GM18858 (cell line): Measurements from ENCODE around the gene QSOX2.

Experiments used
- ATAC-seq: cut with Tn5 transposase; IDR thresholded peaks from one replicate; pipeline ENCODE4 v1.9.1; 2021; ENCODE audit not compliant: unreplicated experiment

Gene QSOX2

DNA sequence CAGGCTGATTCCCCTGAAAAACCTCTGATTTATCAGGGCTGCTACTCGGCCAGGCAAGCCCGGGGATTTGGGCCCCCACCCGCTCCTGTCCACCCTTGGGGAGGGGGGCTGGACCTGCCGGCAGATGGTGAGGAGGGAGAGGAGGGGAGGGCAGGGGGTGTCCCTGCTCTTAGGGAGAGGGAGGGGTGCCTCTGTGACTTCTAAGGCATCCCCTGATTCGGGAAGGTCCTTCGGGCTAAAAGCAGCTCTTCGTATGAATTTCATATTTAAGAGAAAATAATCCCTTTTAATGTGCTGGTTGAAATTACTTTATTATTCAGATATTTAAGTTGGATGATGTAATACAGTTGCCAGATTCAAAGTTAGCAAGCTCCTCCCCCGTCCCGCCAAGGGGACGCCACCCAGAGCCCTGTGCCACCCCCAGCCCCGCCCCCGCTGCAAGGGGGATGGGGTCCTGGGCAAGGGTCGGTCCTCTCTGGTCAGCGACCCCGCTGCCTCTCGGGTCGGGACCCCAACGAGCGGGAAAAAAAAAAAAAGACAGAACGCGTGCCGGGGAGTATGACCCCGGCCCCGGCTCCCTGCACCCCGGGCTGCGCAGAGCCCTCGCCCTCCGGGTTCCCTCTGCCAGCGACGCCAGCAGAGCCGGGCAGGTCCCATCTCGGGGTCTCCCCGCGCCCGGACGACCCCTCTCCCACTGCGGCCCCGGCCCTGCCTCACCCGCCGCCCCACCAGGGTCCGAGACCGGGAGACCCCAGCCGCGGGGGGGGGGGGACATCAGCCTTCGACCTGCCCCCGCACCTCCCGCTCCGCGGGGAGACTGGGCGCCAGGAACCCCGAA lies 53.1 kb downstream of the QSOX2 start:
- no peak for ATAC-seq

GRCh38 chr9:136191960-136192286 lies 53.7 kb downstream of the QSOX2 start:
- no peak for ATAC-seq

DNA sequence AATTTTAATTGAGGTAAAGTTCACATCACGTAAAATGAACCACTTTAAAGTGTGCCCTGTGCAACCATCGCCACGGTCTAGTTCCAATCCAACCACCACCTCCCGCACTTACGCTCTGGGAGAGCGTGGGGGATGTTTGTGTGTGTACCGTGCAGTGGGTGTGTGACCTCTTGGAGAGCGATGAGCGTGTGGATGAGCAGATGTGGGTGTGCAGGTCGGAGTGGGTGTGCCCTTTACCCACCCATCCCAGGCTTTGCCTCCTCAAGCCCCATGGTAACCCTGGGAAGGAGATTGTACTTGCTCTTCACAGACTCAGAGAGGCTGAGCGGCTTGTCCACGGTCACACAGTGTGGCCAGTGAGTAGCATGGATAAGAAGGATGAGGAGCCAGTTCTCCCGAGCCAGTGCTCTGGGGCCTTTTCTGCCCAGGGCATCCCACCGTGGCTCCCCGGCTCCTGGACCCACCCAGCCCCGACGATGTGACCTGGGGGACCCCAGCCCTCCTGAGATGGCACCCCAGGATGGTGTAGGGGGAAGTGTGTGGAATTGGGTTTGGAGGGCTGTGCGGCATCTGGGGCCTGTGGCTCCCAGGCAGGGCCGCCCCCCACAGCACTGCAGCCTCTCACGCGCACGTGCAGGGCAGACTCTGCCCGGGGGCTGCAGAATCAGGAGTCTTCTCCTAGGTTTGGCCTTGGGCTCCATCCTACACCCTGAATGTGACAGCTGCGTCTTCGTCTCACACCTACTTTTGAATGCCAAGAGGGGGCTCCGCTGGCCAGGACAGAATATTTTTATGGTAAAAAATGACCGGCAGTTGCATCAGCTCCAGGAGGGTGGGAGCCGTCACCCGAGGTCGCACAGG lies 54.3 kb downstream of the QSOX2 start:
- no peak for ATAC-seq

- ATAC-seq = no peak
These were observed 55.0 kb downstream of the QSOX2 start for GRCh38 chr9:136190656-136191055.

DNA sequence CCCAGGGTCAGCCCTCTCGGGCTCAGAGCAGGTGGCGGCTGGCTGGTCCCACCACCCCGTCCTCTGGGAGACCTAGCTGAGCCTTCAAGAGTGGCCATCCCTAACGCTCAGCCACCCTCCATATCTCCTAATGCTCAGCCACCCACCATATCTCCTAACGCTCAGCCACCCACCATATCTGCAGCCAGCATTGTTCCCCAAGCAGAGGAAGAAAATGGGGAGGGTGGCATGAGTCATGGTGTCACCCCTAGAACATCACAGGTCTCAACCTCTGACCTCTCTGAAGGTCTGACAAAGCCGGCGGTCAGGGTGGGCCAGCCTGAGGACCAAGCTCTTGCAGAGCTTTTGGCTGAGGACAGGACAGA lies 55.4 kb downstream of the QSOX2 start:
- no peak for ATAC-seq

- ATAC-seq = no peak
These were observed 56.0 kb downstream of the QSOX2 start for GRCh38 chr9:136189394-136190236.

- no peak for ATAC-seq
These were observed 57.7 kb downstream of the QSOX2 start for GRCh38 chr9:136187683-136188586.

DNA sequence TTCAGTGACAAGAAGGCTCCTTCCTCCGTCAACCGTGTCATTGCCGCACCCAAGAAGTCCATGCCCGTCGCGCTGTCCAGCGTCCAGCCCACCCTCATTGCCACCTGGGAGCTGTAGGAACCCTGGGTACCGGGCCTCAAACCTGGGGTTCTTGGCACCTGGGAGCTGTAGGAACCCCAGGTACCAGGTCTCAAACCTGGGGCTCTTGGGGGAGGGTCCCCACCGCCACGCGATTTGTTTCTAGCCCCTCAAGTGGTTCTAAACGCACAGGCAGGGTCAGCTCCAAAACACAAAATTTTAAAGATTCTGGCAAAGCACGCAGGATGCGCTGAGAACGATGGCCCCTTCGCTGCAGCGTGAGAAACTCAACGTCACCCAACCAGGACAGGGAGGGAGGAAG lies 58.4 kb downstream of the QSOX2 start:
- no peak for ATAC-seq

- no peak for ATAC-seq
These were observed 59.2 kb downstream of the QSOX2 start for GRCh38 chr9:136186386-136186785.

GRCh38 chr9:136185596-136186366 lies 59.8 kb downstream of the QSOX2 start:
- no peak for ATAC-seq

- no peak for ATAC-seq
These were observed 60.5 kb downstream of the QSOX2 start for GRCh38 chr9:136185066-136185465.

GRCh38 chr9:136182850-136183422 lies 62.7 kb downstream of the QSOX2 start:
- no peak for ATAC-seq

DNA sequence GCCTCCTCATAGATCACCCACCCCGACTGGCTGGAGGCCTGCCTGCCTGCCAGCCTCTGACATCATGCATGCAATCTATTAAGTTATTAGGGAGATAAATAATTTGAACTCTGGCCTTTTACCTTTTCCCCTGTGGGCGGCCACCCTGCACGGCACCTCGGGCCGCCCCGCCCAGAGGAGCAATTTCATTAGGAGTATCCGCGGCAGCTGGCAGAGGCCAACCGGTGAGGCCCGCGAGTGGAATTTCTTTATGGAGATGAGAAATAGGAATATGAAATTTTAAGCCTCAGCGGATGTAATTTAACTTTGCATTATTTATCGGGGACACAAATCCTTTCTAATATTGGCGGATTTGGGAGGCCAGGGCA lies 63.2 kb downstream of the QSOX2 start:
- ATAC-seq = no peak

GRCh38 chr9:136181784-136182419 lies 63.7 kb downstream of the QSOX2 start:
- no peak for ATAC-seq

- no peak for ATAC-seq
These were observed 65.0 kb downstream of the QSOX2 start for GRCh38 chr9:136180586-136180985.

DNA sequence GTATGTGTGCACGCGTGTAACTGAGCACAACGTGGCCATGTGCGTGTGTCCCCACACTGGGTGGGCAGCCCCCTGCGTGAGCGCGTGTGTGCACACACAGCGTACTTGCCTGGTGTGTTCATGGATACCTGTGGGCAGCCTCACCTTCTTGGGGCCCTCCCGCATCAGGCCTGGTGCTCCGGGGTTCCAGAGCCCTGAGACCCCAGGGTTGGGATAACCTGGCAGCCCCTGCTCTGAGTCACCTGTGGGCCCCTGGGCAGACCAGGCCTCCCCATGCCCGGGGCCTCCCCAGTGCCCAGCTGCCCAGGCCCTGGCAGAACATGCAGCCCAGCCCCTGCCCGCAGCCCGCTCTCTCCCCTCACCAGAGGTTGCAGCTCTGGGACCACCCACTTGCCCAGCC lies 65.9 kb downstream of the QSOX2 start:
- ATAC-seq = no peak

DNA sequence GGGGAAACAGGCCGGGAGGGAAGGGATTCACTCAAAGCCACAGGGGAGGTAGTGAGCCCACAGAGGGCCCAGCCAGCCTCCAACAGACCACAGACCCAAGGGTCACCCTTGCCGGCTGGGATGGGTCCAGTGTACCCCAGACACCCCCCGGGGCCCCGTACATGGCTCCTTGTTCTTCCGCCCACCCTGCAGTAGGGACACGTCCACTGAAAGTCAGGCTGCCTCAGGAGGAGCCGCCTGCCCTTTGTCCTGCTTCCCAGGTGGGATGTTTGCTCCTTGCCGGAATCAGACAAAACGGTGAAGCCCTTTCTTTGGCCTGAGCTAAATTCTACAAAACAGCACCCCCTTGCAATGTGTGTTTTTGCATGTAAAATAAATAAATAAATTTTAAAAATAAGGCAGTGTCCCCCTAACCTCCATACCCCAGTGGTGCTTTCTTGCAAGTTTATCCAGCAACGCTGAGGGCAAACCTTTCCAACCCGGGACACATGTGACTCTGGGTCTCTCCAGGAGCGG lies 66.5 kb downstream of the QSOX2 start:
- ATAC-seq = no peak

GRCh38 chr9:136178773-136179075 lies 66.9 kb downstream of the QSOX2 start:
- no peak for ATAC-seq
